Left cardiac atrium (tissue), 4 donors: ENCODE results near the gene ZNF766. TPM values are rescaled to one million over a fixed set of nuclear protein-coding genes. Genes with fewer than 3 reads are reported as not detected.

ENCODE experiments used
- ATAC-seq, 2 donors: fragments of 200-7000 bp; cut with Tn5 transposase; one replicate each; pipeline ENCODE4 v1.9.1; 2020; ENCODE audit warnings: mild to moderate bottlenecking in 2 of 2, moderate library complexity in 2 of 2
- DNase-seq: peaks from one replicate; pipeline ENCODE4 v3.0.0-alpha.2; 2020
- intact Hi-C, 2 donors: fragments of 100-400 bp; cut with DNase I; formaldehyde crosslinking; loops; one replicate each; pipeline versions ENCODE4 v1.14.1 to v1.15.1; 2022 to 2023
- microRNA-seq, 2 donors: library from miRNA; unstranded; fragments of <30 nt; microRNA quantifications; one replicate each; pipeline ENCODE4 v1.2.0, GENCODE V29; 2020
- total RNA-seq, 2 donors: library from RNA; stranded (reverse); fragmentation: NEBNext Ultra II Directional; extraction: Animal tissue kit (Norgen Biotek cat#: 25700); gene quantifications; one replicate each; pipeline ENCODE4 v1.2.1, GENCODE V29; 2021
- donor health status: DM: no; HTN: yes; CAD: no.
- donor health status: DM: no; HTN: yes; CAD: no; lungs with severe emphysema.
- donor health status: DM: yes; HTN: yes; CAD: no.
- donor health status: Dilated cardiomyopathy.

The ZNF766 gene
- total RNA-seq, 2 donors from 2014 or later, result 12.5 to 14.1 TPM

DNA sequence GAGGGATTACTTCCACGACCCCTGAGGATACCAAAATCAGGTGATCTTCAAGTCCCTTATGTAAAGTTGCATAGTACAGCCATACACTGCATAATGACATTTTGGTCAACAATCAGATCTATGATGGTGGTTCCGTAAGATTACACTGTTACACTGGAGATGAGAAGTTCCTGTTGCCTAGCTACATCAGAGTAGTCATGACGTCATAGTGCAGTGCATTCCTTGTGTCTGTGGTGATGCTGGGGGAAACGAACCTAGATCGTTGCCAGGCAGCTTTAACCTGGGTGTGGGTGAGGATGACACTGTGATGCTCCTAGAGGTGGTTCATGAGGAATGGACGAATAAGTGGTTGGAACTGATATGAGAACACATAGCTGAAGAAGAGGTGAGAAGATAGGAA lies 75.8 kb downstream of the ZNF766 start:
- no peak for ATAC-seq
- no peak for DNase-seq

More for the DNA sequence above, 75.8 kb downstream of the ZNF766 start:
- intact Hi-C loops, result no loop called here

Small RNA genes lying within 50 kb of the gene (microRNA-seq; reads per million reads assigned to microRNA genes)
- gene MIR643 (2.7 to 3.2 reads per million in 2 donors), gene MIR6801 (0 reads per million in 2 donors)

Other genes with a start within 250 kb of the ZNF766 start
- 1 to 10 TPM; 6.8 to 9.4 TPM for gene ZNF614, start 241.2 kb upstream of the ZNF766 start, total RNA-seq
- gene ZNF432, start 220.7 kb upstream of the ZNF766 start, total RNA-seq, result 10 to 100 TPM in 1 of 2 donors, 1 to 10 TPM in 1; 8.5 to 10.7 TPM
- gene ZNF841, start 173.8 kb upstream of the ZNF766 start, total RNA-seq, result 10 to 100 TPM; 10.4 to 12.1 TPM
- gene ZNF616, start 129.6 kb upstream of the ZNF766 start, total RNA-seq, result 1 to 10 TPM; 5.4 to 7.8 TPM
- 10 to 100 TPM in 1 of 2 donors, 1 to 10 TPM in 1; 8.9 to 10.5 TPM for gene ZNF836, start 98.0 kb upstream of the ZNF766 start, total RNA-seq
- 100 to 1,000 TPM; 276 to 389 TPM for gene PPP2R1A, start 79.5 kb upstream of the ZNF766 start, total RNA-seq
- 10 to 100 TPM; 20.0 to 21.5 TPM for gene ZNF480, start 27.6 kb downstream of the ZNF766 start, total RNA-seq
- gene ZNF610, start 66.7 kb downstream of the ZNF766 start, total RNA-seq, result 1 to 10 TPM; 1.3 to 2.4 TPM
- gene ZNF880, start 100.3 kb downstream of the ZNF766 start, total RNA-seq, result 10 to 100 TPM; 17.2 to 22.2 TPM
- gene ZNF528, start 128.3 kb downstream of the ZNF766 start, total RNA-seq, result 10 to 100 TPM; 13.7 to 17.0 TPM
- gene ZNF534, start 159.6 kb downstream of the ZNF766 start, total RNA-seq, result under 1 TPM; 0.24 to 0.31 TPM
- gene ZNF578, start 184.0 kb downstream of the ZNF766 start, total RNA-seq, result 1 to 10 TPM; 2.2 to 2.7 TPM